K562 (cell line): Measurements from ENCODE around the gene LRRTM4. TPM values are rescaled to one million over a fixed set of nuclear protein-coding genes. Genes with fewer than 3 reads are reported as not detected.

Experiments
- ATAC-seq: fragments of 200-7000 bp; cut with Tn5 transposase; 3 replicates; pipeline ENCODE4 v1.9.1; 2020; ENCODE audit warnings: moderate library complexity
- BruUV-seq: library from RNA; stranded (reverse); fragments of 400-500 nt; replicated peaks from 2 replicates; lab custom pipeline; 2021; lab: Mats Ljungman, UMichigan
- CTCF ChIA-PET: fragments of 300-600 bp; formaldehyde crosslinking; extraction: SDS; loops from one replicate; lab custom pipeline; 2021; ENCODE audit warnings: low intra/inter-chr PET ratio; lab: Yijun Ruan, JAX
- POLR2A ChIA-PET: fragments of 300-600, 350-650 bp; sonication (Branson Sonifier 250); formaldehyde crosslinking; extraction: SDS; loops from one replicate; lab custom pipeline; 2021; ENCODE audit warnings: antibody characterized with exemption, inconsistent platforms; lab: Yijun Ruan, JAX
- DNase-seq, 4 experiments: peaks; one replicate each; pipeline versions ENCODE4 v3.0.0 to v3.0.0-alpha.2; 2011 to 2018; ENCODE audit warnings: low spot score in 3 of 4, mixed read lengths in 3 of 4; ENCODE audit errors: extremely low read depth in 1 of 4
- FAIRE-seq: peaks from 2 replicates; lab custom pipeline; 2011; peaks lifted over from hg19 to GRCh38; lab: Jason Lieb, UNC
- H2AFZ ChIP-seq: 2 replicates; pipeline ENCODE4 v1.6.0; 2011; ENCODE audit warnings: low read depth, low read length, control low read depth, inconsistent platforms
- H3K27ac ChIP-seq: fragments of 200-600 bp; 3 replicates; pipeline ENCODE4 v1.8.0; 2011; ENCODE audit warnings: low read depth, mild to moderate bottlenecking, control low read depth, inconsistent platforms, low read length, moderate library complexity, mixed read lengths; ENCODE audit errors: extremely low read depth
- H3K27me3 ChIP-seq, 2 experiments: fragments of 300-600 bp in 1 of 2; 2 replicates in 1 of 2; 3 replicates in 1 of 2; pipeline versions ENCODE4 v1.6.0 to v1.8.0; 2011; ENCODE audit warnings: inconsistent platforms in 2 of 2, low read length in 2 of 2, mild to moderate bottlenecking in 1 of 2, mixed read lengths in 1 of 2, moderate library complexity in 1 of 2; ENCODE audit not compliant: control insufficient read depth in 2 of 2, insufficient read depth in 2 of 2
- H3K36me3 ChIP-seq: fragments of 300-600 bp; 3 replicates; pipeline ENCODE4 v1.8.0; 2011; ENCODE audit warnings: mild to moderate bottlenecking, low read length, inconsistent platforms; ENCODE audit not compliant: control insufficient read depth, insufficient read depth
- H3K4me1 ChIP-seq, 2 experiments: fragments of 200-600 bp in 1 of 2; replicated peaks in 1 of 2; 2 replicates in 1 of 2; 3 replicates in 1 of 2; pipeline versions ENCODE4 v1.5.1 to v1.8.0; 2011; ENCODE audit warnings: inconsistent platforms in 2 of 2, low read length in 2 of 2, mild to moderate bottlenecking in 1 of 2, mixed read lengths in 1 of 2, moderate library complexity in 1 of 2; ENCODE audit not compliant: control insufficient read depth in 2 of 2, insufficient read depth in 2 of 2
- H3K4me2 ChIP-seq: 2 replicates; pipeline ENCODE4 v1.6.1; 2011; ENCODE audit warnings: low read length, control low read depth, inconsistent platforms, mixed read lengths; ENCODE audit not compliant: insufficient read depth
- H3K4me3 ChIP-seq: fragments of 200-600 bp; sonication (generic), shearing (Covaris generic); 2 replicates; pipeline ENCODE4 v1.5.1; 2016; ENCODE audit warnings: control low read depth, inconsistent platforms
- H3K79me2 ChIP-seq: fragments of 200-600 bp; 3 replicates; pipeline ENCODE4 v1.8.0; 2011; ENCODE audit warnings: low read length, inconsistent platforms; ENCODE audit not compliant: control insufficient read depth, insufficient read depth
- H3K9ac ChIP-seq, 2 experiments: 2 replicates each; pipeline versions ENCODE4 v1.6.0 to v1.6.1; 2011; ENCODE audit warnings: low read depth in 2 of 2, low read length in 2 of 2, control low read depth in 1 of 2, inconsistent platforms in 1 of 2, mild to moderate bottlenecking in 1 of 2, mixed read lengths in 1 of 2; ENCODE audit not compliant: insufficient read depth in 1 of 2
- H3K9me1 ChIP-seq: one replicate; pipeline ENCODE4 v1.6.0; 2011; ENCODE audit warnings: inconsistent platforms, mild to moderate bottlenecking, low read length, moderate library complexity; ENCODE audit not compliant: control insufficient read depth, insufficient read depth
- H3K9me3 ChIP-seq: replicated peaks from 2 replicates; pipeline ENCODE4 v1.5.1; 2011; ENCODE audit warnings: low read depth, low read length, inconsistent platforms; ENCODE audit not compliant: control insufficient read depth, insufficient read depth
- H4K20me1 ChIP-seq: replicated peaks from 2 replicates; pipeline ENCODE4 v1.6.1; 2011; ENCODE audit warnings: low read length, inconsistent platforms, mixed read lengths; ENCODE audit not compliant: control insufficient read depth, insufficient read depth
- CEBPZ ChIP-seq: fragments of 150-350 bp; IDR thresholded peaks from 2 replicates; pipeline ENCODE4 v1.6.1; 2014; ENCODE audit warnings: low read depth, mild to moderate bottlenecking, low read length, borderline replicate concordance
- HDAC6 ChIP-seq: IDR thresholded peaks from 2 replicates; pipeline ENCODE4 v1.6.1; 2012; ENCODE audit warnings: low read depth, mild to moderate bottlenecking, control low read depth, inconsistent platforms, low read length, moderate library complexity
- HEY1 ChIP-seq: fragments of 250-450 bp; sonication (Bioruptor Pico); IDR thresholded peaks from 2 replicates; pipeline ENCODE4 v1.5.0; 2020; ENCODE audit warnings: mild to moderate bottlenecking, moderate library complexity, borderline replicate concordance
- KDM4B ChIP-seq, 2 experiments: fragments of 450-650 bp in 1 of 2; sonication (generic) in 1 of 2; IDR thresholded peaks; 2 replicates each; pipeline ENCODE4 v1.6.1; 2016 to 2017; ENCODE audit warnings: borderline replicate concordance in 2 of 2, antibody characterized with exemption in 1 of 2, low read depth in 1 of 2, mild to moderate bottlenecking in 1 of 2
- MTA3 ChIP-seq: fragments of 450-650 bp; formaldehyde crosslinking; IDR thresholded peaks from 2 replicates; pipeline ENCODE4 v1.6.1; 2017; ENCODE audit warnings: mild to moderate bottlenecking, borderline replicate concordance
- PKNOX1 ChIP-seq: fragments of 450-650 bp; IDR thresholded peaks from 2 replicates; pipeline ENCODE4 v1.6.1; 2016
- SFPQ ChIP-seq: fragments of 200-400 bp; formaldehyde crosslinking; IDR thresholded peaks from 2 replicates; pipeline ENCODE4 v1.6.1; 2017; ENCODE audit warnings: mild to moderate bottlenecking, low read depth, low read length, moderate library complexity
- SREBF1 ChIP-seq: fragments of 150-350 bp; IDR thresholded peaks from 2 replicates; pipeline ENCODE4 v1.6.1; 2014; ENCODE audit warnings: antibody characterized with exemption, low read depth, low read length, borderline replicate concordance
- SRSF1 ChIP-seq: fragments of 200-400 bp; formaldehyde crosslinking; IDR thresholded peaks from 2 replicates; pipeline ENCODE4 v1.6.1; 2017; ENCODE audit warnings: mild to moderate bottlenecking, low read depth, low read length, moderate library complexity
- SUPT5H ChIP-seq: fragments of 450-650 bp; IDR thresholded peaks from 2 replicates; pipeline ENCODE4 v1.6.1; 2016
- TFAP4 ChIP-seq: sonication (generic); formaldehyde crosslinking; IDR thresholded peaks from 2 replicates; pipeline ENCODE4 v1.8.0; 2022; ENCODE audit warnings: missing genetic modification reagents, mild to moderate bottlenecking, moderate library complexity, borderline replicate concordance
- YBX1 ChIP-seq: fragments of 450-650 bp; IDR thresholded peaks from 2 replicates; pipeline ENCODE4 v1.7.1; 2016; ENCODE audit warnings: mild to moderate bottlenecking
- ZNF408 ChIP-seq: fragments of 250-450 bp; sonication (Bioruptor Pico); IDR thresholded peaks from 2 replicates; pipeline ENCODE4 v1.4.0; 2020; ENCODE audit warnings: low read depth, mild to moderate bottlenecking, moderate library complexity
- ZNF507 ChIP-seq: conservative IDR thresholded peaks from 2 replicates; pipeline ENCODE4 v1.6.1; 2017; ENCODE audit warnings: missing genetic modification characterization, missing compliant biosample characterization
- ZNF696 ChIP-seq: fragments of 250-450 bp; sonication (Bioruptor Pico); conservative IDR thresholded peaks from 2 replicates; pipeline ENCODE4 v1.4.0; 2020; ENCODE audit warnings: mild to moderate bottlenecking, moderate library complexity
- whole genome bisulfite sequencing: fragments of 100-300 bp; shearing (Covaris generic); methylation state at CpG from one replicate; pipeline ENCODE4 v1.1.6; 2016; ENCODE audit warnings: low coverage, mixed read lengths; ENCODE audit not compliant: insufficient coverage; ENCODE audit errors: missing lambda C conversion rate; 5-methylcytosine and 5-hydroxymethylcytosine counted together
- in situ Hi-C: fragments of 300-500 bp; cut with MboI; formaldehyde crosslinking; loops from 4 replicates; pipeline ENCODE4 v1.15.0; 2018; ENCODE audit warnings: inconsistent platforms, mixed read lengths
- intact Hi-C: fragments of 100-400 bp; cut with micrococcal nuclease; formaldehyde crosslinking; loops from 2 replicates; pipeline ENCODE4 v1.14.2; 2022
- polyA plus RNA-seq, 8 experiments: library from polyadenylated mRNA; depleted of rRNA in 4 of 8; stranded (reverse) in 5 of 8; unstranded in 3 of 8; fragments of >200 nt; fragmentation: Nextera tagmentation in 2 of 8; fragmentation: Illumina TruSeq in 1 of 8; extraction: Ambion mirVana in 2 of 8; extraction: Trizol in 1 of 8; gene quantifications; 2 replicates each; pipeline versions ENCODE4 v1.2.1 to v1.2.3, GENCODE V29; 2011 to 2014; ENCODE audit warnings: inconsistent platforms in 1 of 8, missing spikeins in 1 of 8
- total RNA-seq, 7 experiments: library from RNA; depleted of rRNA in 6 of 7; stranded (reverse); fragments of >200 nt in 6 of 7; fragmentation: Illumina TruSeq in 2 of 7; extraction: Trizol in 2 of 7; gene quantifications; 2 replicates each; pipeline versions ENCODE4 v1.2.1 to v1.2.3, GENCODE V29; 2011 to 2021; ENCODE audit warnings: low replicate concordance in 1 of 7

LRRTM4 gene
- total and polyA plus RNA-seq, 9 of the 15 experiments (the other 6 are each of a cell fraction or from before 2014, with no cell fraction given) = 0.04 TPM; not detected in 6

DNA sequence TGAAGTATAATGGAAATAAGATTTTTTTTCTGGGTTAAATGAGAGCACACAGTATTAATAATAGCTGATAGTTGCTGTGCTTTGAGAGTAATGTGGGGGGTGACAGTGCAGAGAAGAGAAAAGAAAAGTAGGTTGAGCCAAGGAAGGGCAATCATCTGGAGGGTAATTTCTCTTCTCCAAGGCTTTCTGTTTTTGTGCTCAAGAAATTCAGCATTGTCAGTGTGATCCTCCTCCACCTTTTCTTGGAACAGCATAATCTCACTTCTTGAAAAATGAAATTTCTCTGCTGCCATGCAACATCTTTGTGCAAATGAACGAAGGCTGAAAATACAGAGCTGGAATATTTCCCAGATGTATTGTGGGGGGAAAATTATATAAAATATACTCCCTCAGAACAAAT is 673.1 kb downstream of the LRRTM4 start:
- intact Hi-C loops = no loop called here
- TF ChIP-seq ZNF507 (tag) (no peak), HEY1 (CRISPR knock-in tag) (no peak), YBX1 (no peak), ZNF696 (CRISPR knock-in tag) (no peak), KDM4B (IDR thresholded peaks at IDR 0.05; ENCODE audit: borderline replicate concordance in 2 of 2, low read depth in 1 of 2) (no peak), SFPQ (no peak), HDAC6 (no peak), TFAP4 (CRISPR knock-in tag) (no peak), CEBPZ (no peak), PKNOX1 (no peak), ZNF408 (CRISPR knock-in tag) (no peak), SREBF1 (no peak), MTA3 (no peak), SUPT5H (no peak), SRSF1 (no peak)

More for the DNA sequence above, 673.1 kb downstream of the LRRTM4 start:
- DNase-seq (no peak), FAIRE-seq (no peak), ATAC-seq (no peak)
- no peaks in the 10 kb centered on the region for H3K36me3 ChIP-seq
- in situ Hi-C loops = no loop called here
- POLR2A ChIA-PET = no interaction called here
- H2AFZ ChIP-seq = no peak overlapping the region
- no peaks in the 10 kb centered on the region for H4K20me1 ChIP-seq
- H3K27ac ChIP-seq = no peak overlapping the region
- H3K9ac ChIP-seq = no peak overlapping the region
- no peaks in the 10 kb centered on the region for H3K27me3 ChIP-seq
- H3K9me1 ChIP-seq = no peaks in the 10 kb centered on the region
- no peak overlapping the region for H3K4me3 ChIP-seq
- no peaks in the 10 kb centered on the region for H3K79me2 ChIP-seq
- H3K4me1 ChIP-seq = no peaks in the 10 kb centered on the region
- BruUV-seq = no TSS peak
- CTCF ChIA-PET = no interaction called here
- H3K4me2 ChIP-seq = no peak overlapping the region
- WGBS = 0% methylated on average over 1 of the region's 1 CpG
- no peaks in the 10 kb centered on the region for H3K9me3 ChIP-seq
